ENCODE data around the gene PLRG1.
"Not testable (repeated sequence)": the region's sequence is repeated elsewhere in the genome, so short reads cannot be mapped to it uniquely, and the experiment has no call there.

Gene PLRG1

GRCh38 chr4:154549894-154550790 lies at the start of gene PLRG1:
Gene PLRG1 (minus strand): TSS chr4:154550400. CDS start chr4:154550308, 92 bp downstream.
- peak; percentile 52 for DNase-seq

- DNase-seq: no peak
Measured at GRCh38 chr4:154597798-154598774, 47.9 kb upstream of the PLRG1 start.

DNA sequence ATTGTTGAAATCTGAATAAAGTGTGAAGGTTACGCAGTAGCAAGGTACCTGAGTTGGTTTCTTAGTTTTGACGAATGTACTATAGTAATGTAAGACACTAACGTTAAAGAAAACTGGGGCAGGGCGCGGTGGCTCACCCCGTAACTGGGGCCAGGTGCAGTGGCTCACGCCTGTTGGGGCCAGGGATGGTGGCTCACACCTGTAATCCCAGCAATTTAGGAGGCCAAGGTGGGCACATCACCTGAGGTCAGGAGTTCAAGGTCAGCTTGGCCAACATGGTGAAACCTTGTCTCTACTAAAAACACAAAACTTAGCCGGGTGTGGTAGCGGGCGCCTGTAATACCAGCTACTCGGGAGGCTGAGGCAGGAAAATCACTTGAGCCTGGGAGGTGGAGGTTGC lies 47.1 kb upstream of the PLRG1 start:
- DNase-seq: not testable (repeated sequence)

- DNase-seq: no peak
Measured at GRCh38 chr4:154595807-154596206, 45.6 kb upstream of the PLRG1 start.

- DNase-seq: not testable (repeated sequence)
Measured at GRCh38 chr4:154594343-154594742, 44.1 kb upstream of the PLRG1 start.

DNA sequence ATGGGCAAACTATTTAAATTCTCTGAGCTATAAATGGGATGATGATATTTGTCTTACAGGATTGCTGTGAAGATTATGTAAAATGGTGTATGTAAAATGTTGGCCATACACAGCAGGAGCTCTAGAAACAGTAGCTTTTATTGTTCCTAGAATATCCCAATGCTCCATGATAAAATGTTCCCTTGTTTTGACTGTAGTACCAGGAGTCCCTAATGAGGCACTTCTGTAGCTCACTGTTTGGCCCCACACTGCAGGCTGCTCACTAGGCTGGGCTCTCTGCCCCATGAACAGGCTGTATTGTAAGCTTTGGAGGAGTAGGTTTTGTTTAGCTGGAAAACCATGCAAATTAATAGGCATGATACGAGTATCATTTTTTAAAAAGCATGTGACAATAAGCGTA lies 43.7 kb upstream of the PLRG1 start:
- DNase-seq: no peak

GRCh38 chr4:154591890-154592289 lies 41.7 kb upstream of the PLRG1 start:
- DNase-seq: no peak

DNA sequence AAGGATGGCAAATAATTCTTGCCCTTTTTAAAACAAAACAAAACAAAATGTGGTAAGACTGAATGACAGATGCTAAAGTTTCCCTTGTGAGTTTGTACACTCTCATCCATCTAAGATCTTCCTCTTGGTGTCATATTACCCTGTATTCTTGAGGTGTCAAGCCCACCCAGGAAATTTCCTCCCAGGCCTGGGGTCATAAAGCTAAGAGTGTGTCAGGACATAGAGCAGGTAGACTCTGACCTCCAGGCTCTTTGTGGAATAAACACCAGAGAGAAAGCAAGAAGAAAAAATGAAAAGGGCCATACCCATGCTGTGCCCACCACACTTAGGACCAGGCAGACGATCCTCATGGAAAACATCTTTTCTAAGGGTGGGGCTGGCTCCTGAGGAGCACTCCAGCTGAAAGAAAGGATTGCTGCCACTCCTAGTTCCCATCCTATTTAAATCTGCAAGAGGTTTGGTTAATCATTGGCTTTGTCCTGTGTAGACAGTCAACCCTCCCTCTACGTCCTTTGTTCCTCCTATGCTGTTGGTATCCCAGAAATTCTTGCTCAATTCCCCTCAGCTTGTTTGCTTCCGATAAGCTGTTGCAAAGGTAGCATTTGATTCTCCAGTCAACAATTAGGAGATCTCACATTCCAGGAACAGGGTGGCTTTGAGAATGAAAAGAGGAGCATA lies 40.3 kb upstream of the PLRG1 start, which contains the start of gene FGA:
TSS of gene FGA (minus strand) at position 414 of the 678 bp plus-strand sequence. CDS start at position 359, 55 bp downstream.
- DNase-seq: no peak

GRCh38 chr4:154589296-154590197 lies 39.3 kb upstream of the PLRG1 start:
- DNase-seq: no peak

DNA sequence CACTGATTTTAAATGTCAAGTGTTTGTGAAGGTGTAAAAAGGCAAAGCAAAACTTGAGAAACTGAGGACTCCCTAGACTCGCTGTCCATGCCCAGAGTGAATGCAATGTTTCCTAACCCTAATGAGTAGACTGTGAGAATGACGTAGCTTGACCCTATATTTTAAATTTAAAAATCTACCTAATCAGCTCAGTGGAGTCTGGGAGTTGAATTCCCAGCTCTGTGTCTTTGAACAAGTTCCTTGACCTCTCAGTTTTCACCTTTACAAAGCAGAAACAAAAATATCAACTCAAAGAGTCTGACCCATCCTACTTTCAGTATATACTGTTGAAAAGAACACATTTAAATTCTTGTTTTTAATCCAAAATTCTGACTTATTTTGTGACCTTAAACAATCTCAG lies 38.0 kb upstream of the PLRG1 start:
- no peak for DNase-seq

DNA sequence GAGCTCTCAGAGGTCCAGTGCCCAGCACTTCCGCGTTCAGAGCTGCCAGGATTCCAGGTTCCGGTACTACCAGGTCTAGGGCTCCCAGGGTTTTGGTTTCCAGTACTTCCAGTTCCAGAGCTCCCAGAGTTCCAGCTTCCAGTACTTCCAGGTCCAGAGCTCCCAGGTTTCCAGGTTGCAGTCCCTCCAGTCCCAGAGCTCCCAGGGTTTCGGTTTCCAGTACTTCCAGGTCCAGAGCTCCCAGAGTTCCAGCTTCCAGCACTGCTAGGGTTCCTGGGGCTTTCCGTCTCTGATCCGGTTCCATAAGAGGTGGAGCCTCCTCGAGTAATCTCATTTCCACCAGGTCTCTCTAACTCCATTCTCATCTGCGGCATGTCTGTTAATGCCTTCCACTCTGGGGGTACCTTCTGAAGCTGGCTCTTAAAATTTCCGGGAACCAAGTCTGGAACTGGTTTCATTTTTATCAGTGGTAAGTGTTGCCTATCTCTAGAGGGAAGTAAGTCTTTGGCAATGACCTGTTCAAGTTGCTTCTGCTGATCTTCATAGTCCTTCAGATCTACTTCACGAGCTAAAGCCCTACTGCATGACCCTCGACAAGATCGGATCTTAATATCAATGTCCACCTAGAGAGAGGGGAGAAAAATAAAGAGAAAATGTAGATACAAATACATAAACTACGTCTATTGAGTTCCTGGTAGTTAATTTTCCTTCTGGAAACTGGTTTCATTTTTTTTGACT lies 36.3 kb upstream of the PLRG1 start:
- no peak for DNase-seq

GRCh38 chr4:154585369-154586018 lies 35.3 kb upstream of the PLRG1 start:
- DNase-seq: no peak

GRCh38 chr4:154584259-154584658 lies 34.1 kb upstream of the PLRG1 start:
- DNase-seq: no peak

GRCh38 chr4:154583677-154584076 lies 33.5 kb upstream of the PLRG1 start:
- no peak for DNase-seq

DNA sequence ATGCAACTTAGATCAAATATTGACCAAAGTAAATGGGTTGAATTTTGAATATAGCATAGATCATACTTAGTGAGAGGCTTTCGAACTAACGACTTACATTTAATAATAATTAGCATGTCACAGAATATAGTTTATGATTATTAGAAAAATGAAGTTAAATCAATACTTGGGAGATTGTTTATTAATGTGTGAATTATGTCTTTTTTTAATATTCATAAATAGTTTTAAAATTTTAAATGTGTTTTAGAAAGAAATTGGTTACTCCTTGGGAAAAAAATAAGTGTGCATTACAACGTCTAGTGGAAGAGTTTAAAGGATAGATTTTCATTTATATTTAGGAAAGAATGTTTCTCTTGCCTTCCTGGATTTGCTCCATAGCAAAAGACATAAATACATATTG lies 33.0 kb upstream of the PLRG1 start:
- no peak for DNase-seq

GRCh38 chr4:154582723-154583122 lies 32.5 kb upstream of the PLRG1 start:
- no peak for DNase-seq

DNA sequence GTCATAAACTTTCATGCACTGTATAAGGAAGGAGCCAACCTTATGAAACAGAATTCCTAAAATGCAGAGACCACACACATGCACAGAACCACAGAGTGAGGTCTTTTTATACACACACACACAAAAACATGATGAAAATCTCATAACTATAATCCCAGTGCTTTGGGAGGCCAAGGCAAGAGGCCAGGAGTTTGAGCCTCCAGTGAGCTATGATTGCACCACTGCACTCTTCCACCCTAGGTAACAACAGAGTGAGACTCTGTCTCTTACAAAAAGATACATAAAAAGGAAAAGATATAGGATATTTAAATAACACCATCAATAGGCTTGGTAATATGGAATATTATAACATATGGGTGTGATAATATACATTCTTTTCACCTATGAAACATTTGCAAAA lies 29.7 kb upstream of the PLRG1 start:
- no peak for DNase-seq

- no peak for DNase-seq
Measured at GRCh38 chr4:154578919-154579318, 28.7 kb upstream of the PLRG1 start.

DNA sequence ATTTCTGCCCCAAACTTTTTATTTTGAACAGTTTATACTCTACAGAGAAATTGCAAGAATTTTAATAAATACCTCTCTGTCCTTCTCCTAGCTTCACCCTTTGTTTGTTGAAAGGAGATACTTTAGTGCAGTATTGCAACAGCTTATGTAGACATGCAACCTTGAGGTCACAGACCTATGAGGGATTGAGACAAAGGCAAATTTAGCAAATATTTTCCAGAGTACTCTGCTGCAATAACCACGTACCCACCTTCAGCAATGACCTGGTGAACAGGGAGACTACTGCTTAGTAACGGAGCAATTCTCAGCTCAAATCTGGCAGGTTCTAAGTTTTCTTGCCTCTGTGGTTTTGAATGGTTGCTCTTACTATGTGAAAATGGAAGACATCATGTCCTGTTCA lies 27.1 kb upstream of the PLRG1 start:
- no peak for DNase-seq

- DNase-seq: no peak
Measured at GRCh38 chr4:154574311-154574710, 24.1 kb upstream of the PLRG1 start.
